Psoas muscle (tissue), 8 donors: ENCODE data around the gene THAP7. TPM values are rescaled to one million over a fixed set of nuclear protein-coding genes. Genes with fewer than 3 reads are reported as not detected.

Source experiments
- ATAC-seq, 4 donors: fragments of 200-7000 bp; cut with Tn5 transposase; one replicate each; pipeline ENCODE4 v1.9.1; 2020; ENCODE audit warnings: moderate library complexity in 3 of 4, mild to moderate bottlenecking in 2 of 4
- DNase-seq, 2 donors: peaks; one replicate each; pipeline ENCODE4 v3.0.0-alpha.2; 2020
- H3K27ac ChIP-seq: fragments of 200-600 bp; one replicate; pipeline ENCODE4 v1.8.0; 2022
- H3K27me3 ChIP-seq, 3 donors: fragments of 200-600 bp in 1 of 3; one replicate each; pipeline versions ENCODE4 v1.6.1 to v1.8.0; 2013 to 2022; ENCODE audit warnings: low read length in 2 of 3, mild to moderate bottlenecking in 2 of 3, moderate library complexity in 1 of 3; ENCODE audit not compliant: insufficient read depth in 3 of 3
- H3K36me3 ChIP-seq, 2 donors: fragments of 200-600 bp in 1 of 2; one replicate each; pipeline versions ENCODE4 v1.6.1 to v1.8.0; 2013 to 2022; ENCODE audit warnings: low read depth in 1 of 2, mild to moderate bottlenecking in 1 of 2, moderate library complexity in 1 of 2; ENCODE audit not compliant: insufficient read depth in 1 of 2
- H3K4me1 ChIP-seq: fragments of 200-600 bp; one replicate; pipeline ENCODE4 v1.8.0; 2022
- H3K4me3 ChIP-seq: fragments of 200-600 bp; one replicate; pipeline ENCODE4 v1.8.0; 2022; ENCODE audit warnings: mild to moderate bottlenecking
- H3K9me3 ChIP-seq: fragments of 200-600 bp; one replicate; pipeline ENCODE4 v1.8.0; 2022
- CTCF ChIP-seq: fragments of 200-600 bp; IDR thresholded peaks from one replicate; pipeline ENCODE4 v1.8.0; 2022; ENCODE audit warnings: antibody characterized with exemption
- WGBS, 3 donors: extraction: QIAGEN DNeasy Blood & Tissue Kit; methylation state at CpG; one replicate each; pipeline versions ENCODE4 v1.1.6 to v1.1.7; 2013; 5-methylcytosine and 5-hydroxymethylcytosine counted together
- intact Hi-C, 2 donors: fragments of 100-400 bp; cut with DNase I; formaldehyde crosslinking; loops; one replicate each; pipeline versions ENCODE4 v1.11.0 to v1.14.2; 2022
- polyA plus RNA-seq, 3 donors: library from polyadenylated mRNA; stranded (reverse); fragments of 200-250 nt; gene quantifications; one replicate each; pipeline ENCODE4 v1.2.3, GENCODE V29; 2013
- total RNA-seq, 4 donors: library from RNA; stranded (reverse); fragmentation: NEBNext Ultra II Directional in 2 of 4; extraction: Animal tissue kit (Norgen Biotek cat#: 25700) in 2 of 4; gene quantifications; one replicate each; pipeline versions ENCODE4 v1.2.1 to v1.2.4, GENCODE V29; 2021 to 2023
- donor health status: healthy with polysubstance abuse.
- donor health status: DM: no; HTN: no; CAD: no; lungs with moderate emphysema.
- donor health status: Bipolar disorder and iron deficiency.
- donor health status: healthy.
- donor health status: DM: yes; HTN: yes; CAD: no.
- donor health status: DM: no; HTN: no; CAD: no.
- donor health status: DM: no; HTN: no; CAD: no.
- donor health status: DM: yes; HTN: yes; CAD: no.

The THAP7 gene
- total and polyA plus RNA-seq, 7 donors = 25.2 to 67.5 (median 39.2) TPM

- WGBS, 3 donors = 83 to 94% (median 84%) methylated on average over 8 of the region's 8 CpGs
- peaks cover 9% of the 10 kb centered on the region for H3K4me1 ChIP-seq
- no peaks in the 10 kb centered on the region for H3K27me3 ChIP-seq
- peak in 3 of 4 donors; percentile 22 to 37 (median 30) for ATAC-seq
- H3K4me3 ChIP-seq = no peak overlapping the region
- no peak for TF ChIP-seq CTCF
- H3K27ac ChIP-seq = no peak overlapping the region
- intact Hi-C loops = loop anchor here in 1 of 2 donors (5.0 kb wide), 1 partner anchor 37 kb away; the partner anchor contains the start of gene CRKL
- H3K9me3 ChIP-seq = no peaks in the 10 kb centered on the region
- peaks cover 5 to 45% of the 10 kb centered on the region in 2 donors for H3K36me3 ChIP-seq
- DNase-seq = peak in 1 of 2 donors; percentile 14
These were observed 48.0 kb downstream of the THAP7 start for GRCh38 chr22:20953668-20954500.

GRCh38 chr22:20953342-20953608 lies 48.6 kb downstream of the THAP7 start:
- ATAC-seq = no peak
- peaks cover 5 to 45% of the 10 kb centered on the region in 2 donors for H3K36me3 ChIP-seq
- H3K27me3 ChIP-seq = no peaks in the 10 kb centered on the region
- peaks cover 13% of the 10 kb centered on the region for H3K4me1 ChIP-seq
- H3K9me3 ChIP-seq = no peaks in the 10 kb centered on the region
- intact Hi-C loops = loop anchor here in 1 of 2 donors (5.0 kb wide), 1 partner anchor 36 kb away; the partner anchor contains the start of gene CRKL
- DNase-seq = no peak
- TF ChIP-seq CTCF = no peak
- H3K4me3 ChIP-seq = no peak overlapping the region
- no peak overlapping the region for H3K27ac ChIP-seq
- WGBS, 3 donors = 64 to 72% (median 69%) methylated on average over 3 of the region's 3 CpGs

- no peak for TF ChIP-seq CTCF
- no peak overlapping the region for H3K4me3 ChIP-seq
- peaks cover 5 to 45% of the 10 kb centered on the region in 2 donors for H3K36me3 ChIP-seq
- 58 to 72% (median 58%) methylated on average over 13 of the region's 13 CpGs for WGBS, 3 donors
- H3K9me3 ChIP-seq = no peaks in the 10 kb centered on the region
- DNase-seq (no peak), ATAC-seq (peak; percentile 36 to 69 (median 60))
- intact Hi-C loops = loop anchor here in 1 of 2 donors (5.0 kb wide), 1 partner anchor 35 kb away; the partner anchor contains the start of gene CRKL
- no peak overlapping the region for H3K27ac ChIP-seq
- peaks cover 8% of the 10 kb centered on the region for H3K4me1 ChIP-seq
- no peaks in the 10 kb centered on the region for H3K27me3 ChIP-seq
These were observed 49.2 kb downstream of the THAP7 start for GRCh38 chr22:20952544-20953341.

- TF ChIP-seq CTCF = no peak
- ATAC-seq (no peak), DNase-seq (no peak)
- 89 to 93% (median 92%) methylated on average over 8 of the region's 8 CpGs for WGBS, 3 donors
- intact Hi-C loops = loop anchor here in 1 of 2 donors (5.0 kb wide), 1 partner anchor 35 kb away; the partner anchor contains the start of gene CRKL
- Histone ChIP-seq H3K36me3 (peaks cover 5 to 45% of the 10 kb centered on the region in 2 donors), H3K4me3 (no peak overlapping the region), H3K27ac (no peak overlapping the region), H3K9me3 (no peaks in the 10 kb centered on the region), H3K4me1 (peaks cover 8% of the 10 kb centered on the region), H3K27me3 (no peaks in the 10 kb centered on the region)
These were observed 50.0 kb downstream of the THAP7 start for GRCh38 chr22:20951932-20952380.
